ENCODE data around the gene UNC45A. TPM values are rescaled to one million over a fixed set of nuclear protein-coding genes. Genes with fewer than 3 reads are reported as not detected.

UNC45A gene
- total RNA-seq, 2 donors from 2014 or later = 52.2 to 70.1 TPM

DNA sequence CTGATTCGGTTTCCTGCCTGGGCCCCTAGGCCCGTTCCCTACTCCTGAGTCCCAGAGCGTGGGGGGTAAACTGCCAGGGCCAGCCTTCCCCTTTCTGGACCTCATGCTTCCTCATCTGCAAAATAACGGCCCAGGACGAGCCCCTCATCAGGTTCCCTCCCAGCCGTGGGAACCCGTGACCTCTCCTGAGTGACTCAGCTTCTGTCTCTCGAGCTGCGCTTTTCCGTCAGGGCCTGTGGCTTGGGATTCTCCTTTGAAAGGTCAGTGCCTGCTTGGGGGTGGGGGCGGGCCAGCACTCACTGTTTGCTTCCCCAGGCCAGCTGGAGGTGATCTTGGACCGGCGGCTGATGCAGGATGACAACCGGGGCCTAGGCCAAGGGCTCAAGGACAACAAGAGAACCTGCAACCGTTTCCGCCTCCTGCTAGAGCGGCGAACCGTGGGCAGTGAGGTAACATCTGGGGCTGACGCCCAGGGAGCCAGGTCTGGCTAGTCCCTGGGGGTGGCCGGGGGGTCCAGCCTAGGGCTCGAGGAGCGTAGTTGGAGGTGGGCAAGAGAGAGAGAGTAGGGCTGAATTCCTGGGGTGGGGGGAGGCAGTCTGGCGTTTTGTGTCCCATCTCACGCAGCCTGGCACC, 19.2 kb upstream of the UNC45A start:
- Histone ChIP-seq H3K36me3 (peaks cover 28 to 52% of the 10 kb centered on the region in 2 donors), H3K27me3 (replicated peaks; ENCODE audit: insufficient read depth) (no peaks in the 10 kb centered on the region), H3K27ac (no peak overlapping the region), H3K4me3 (no peak overlapping the region), H3K9me3 (no peaks in the 10 kb centered on the region), H3K4me1 (replicated peaks) (no peaks in the 10 kb centered on the region)
- 71% methylated on average over 25 of the region's 25 CpGs for WGBS
- intact Hi-C loops (cut with DNase I) = no loop called here
- DNase-seq (ENCODE audit: low spot score) = no peak
- TF ChIP-seq POLR2AphosphoS5 (IDR thresholded peaks at IDR 0.05) (no peak), POLR2A (IDR thresholded peaks at IDR 0.05) (no peak), CTCF (IDR thresholded peaks at IDR 0.05) (no peak)

DNA sequence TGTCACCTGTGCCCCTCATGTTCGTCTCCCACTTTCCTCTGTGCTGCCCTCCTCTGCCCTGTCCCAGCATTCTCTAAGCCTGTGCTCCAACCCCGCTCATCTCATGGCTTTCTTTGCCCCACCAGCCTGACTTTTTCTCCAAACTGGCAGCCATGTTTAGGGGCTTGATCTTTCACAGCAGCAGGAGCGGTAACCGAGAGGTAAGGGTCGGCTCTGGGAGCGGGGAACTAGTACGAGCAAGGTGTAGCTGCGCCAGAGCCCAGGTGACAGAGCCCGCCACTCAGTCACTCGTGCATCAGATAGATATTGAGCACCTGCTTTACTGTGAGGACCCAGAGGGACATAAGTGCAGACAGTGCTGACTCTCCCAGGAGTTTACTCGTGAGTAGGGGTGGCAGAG, 18.6 kb upstream of the UNC45A start:
- H3K4me1 ChIP-seq (replicated peaks) = no peaks in the 10 kb centered on the region
- 86% methylated on average over 11 of the region's 11 CpGs for WGBS
- TF ChIP-seq POLR2A (IDR thresholded peaks at IDR 0.05) = no peak
- peaks cover 24 to 47% of the 10 kb centered on the region in 2 donors for H3K36me3 ChIP-seq
- H3K9me3 ChIP-seq = no peaks in the 10 kb centered on the region
- DNase-seq (ENCODE audit: low spot score) = no peak
- intact Hi-C loops (cut with DNase I) = no loop called here
- no peak overlapping the region for H3K27ac ChIP-seq
- no peaks in the 10 kb centered on the region for H3K27me3 ChIP-seq (replicated peaks; ENCODE audit: insufficient read depth)
- no peak overlapping the region for H3K4me3 ChIP-seq

GRCh38 chr15:90917569-90917968, 17.5 kb upstream of the UNC45A start:
- DNase-seq (ENCODE audit: low spot score) = no peak
- Histone ChIP-seq H3K4me3 (no peak overlapping the region), H3K36me3 (peaks cover 17 to 36% of the 10 kb centered on the region in 2 donors), H3K9me3 (no peaks in the 10 kb centered on the region), H3K27ac (no peak overlapping the region), H3K4me1 (replicated peaks) (no peaks in the 10 kb centered on the region), H3K27me3 (replicated peaks; ENCODE audit: insufficient read depth) (no peaks in the 10 kb centered on the region)
- WGBS = 92% methylated on average over 12 of the region's 12 CpGs
- no peak for TF ChIP-seq POLR2A (IDR thresholded peaks at IDR 0.05)
- intact Hi-C loops (cut with DNase I) = no loop called here

DNA sequence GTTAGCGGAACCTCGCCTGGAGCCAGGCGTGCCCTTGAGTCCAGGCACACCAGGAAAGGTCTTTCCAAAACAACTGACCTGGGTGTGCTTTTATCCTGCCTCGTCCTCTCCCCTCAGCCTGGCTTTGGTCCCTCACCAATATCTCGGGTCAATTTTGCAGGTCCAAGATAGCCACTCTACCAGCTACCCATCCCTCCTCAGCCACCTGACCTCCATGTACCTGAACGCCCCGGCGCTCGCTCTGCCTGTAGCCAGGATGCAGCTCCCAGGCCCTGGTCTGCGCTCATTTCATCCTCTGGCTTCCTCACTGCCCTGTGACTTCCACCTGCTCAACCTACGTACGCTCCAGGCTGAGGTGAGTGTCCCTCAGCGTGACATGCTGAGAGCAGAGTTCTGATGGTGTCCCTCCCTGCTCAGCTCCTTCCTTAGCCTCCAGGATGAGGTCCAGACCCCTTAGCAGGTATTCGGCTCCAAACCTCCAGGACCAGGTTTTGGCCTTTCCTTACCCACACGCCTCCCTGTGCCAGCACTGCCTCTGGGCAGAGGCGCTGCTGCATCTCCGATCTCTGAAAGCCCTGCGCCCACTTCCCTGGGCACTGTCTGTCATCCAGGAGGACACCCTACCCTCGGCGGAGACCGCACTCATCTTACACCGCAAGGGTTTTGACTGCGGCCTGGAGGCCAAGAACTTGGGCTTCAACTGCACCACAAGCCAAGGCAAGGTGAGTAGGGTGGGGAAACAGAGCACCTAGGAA, 16.9 kb upstream of the UNC45A start:
- H3K4me3 ChIP-seq = no peak overlapping the region
- TF ChIP-seq POLR2AphosphoS5 (IDR thresholded peaks at IDR 0.05) = no peak
- TF ChIP-seq CTCF (IDR thresholded peaks at IDR 0.05) = no peak
- no peak for TF ChIP-seq POLR2A (IDR thresholded peaks at IDR 0.05)
- H3K27ac ChIP-seq = no peak overlapping the region
- intact Hi-C loops (cut with DNase I) = no loop called here
- H3K9me3 ChIP-seq = no peaks in the 10 kb centered on the region
- H3K36me3 ChIP-seq = peaks cover 12 to 29% of the 10 kb centered on the region in 2 donors
- no peaks in the 10 kb centered on the region for H3K27me3 ChIP-seq (replicated peaks; ENCODE audit: insufficient read depth)
- 92% methylated on average over 23 of the region's 23 CpGs for WGBS
- DNase-seq (ENCODE audit: low spot score) = no peak
- no peaks in the 10 kb centered on the region for H3K4me1 ChIP-seq (replicated peaks)

DNA sequence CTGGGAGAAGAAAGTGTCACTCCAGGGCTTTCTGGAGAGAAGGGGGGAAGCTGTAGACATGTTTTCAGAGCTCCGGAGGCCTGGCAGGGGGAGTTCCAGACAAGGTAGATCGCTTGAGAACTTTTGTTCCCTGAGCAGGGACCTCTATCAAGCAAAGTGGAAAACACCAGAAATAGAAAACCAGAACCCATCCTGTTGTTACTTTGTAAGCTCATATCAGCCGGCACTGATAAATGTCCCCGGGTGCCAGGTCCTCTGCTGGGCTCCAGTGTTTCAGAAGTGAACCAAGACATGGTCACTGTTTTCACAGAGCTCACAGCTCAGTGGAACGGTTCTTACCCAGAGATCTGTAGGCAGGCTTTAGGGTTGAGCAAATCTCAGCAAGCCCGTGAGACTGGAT, 16.2 kb upstream of the UNC45A start:
- peaks cover 12 to 23% of the 10 kb centered on the region in 2 donors for H3K36me3 ChIP-seq
- 93% methylated on average over 6 of the region's 6 CpGs for WGBS

More for the DNA sequence above, 16.2 kb upstream of the UNC45A start:
- no peak for TF ChIP-seq CTCF (IDR thresholded peaks at IDR 0.05)
- no peak for TF ChIP-seq POLR2AphosphoS5 (IDR thresholded peaks at IDR 0.05)
- TF ChIP-seq POLR2A (IDR thresholded peaks at IDR 0.05) = no peak
- Histone ChIP-seq H3K9me3 (no peaks in the 10 kb centered on the region), H3K4me3 (no peak overlapping the region), H3K27ac (no peak overlapping the region), H3K4me1 (replicated peaks) (no peaks in the 10 kb centered on the region), H3K27me3 (replicated peaks; ENCODE audit: insufficient read depth) (no peaks in the 10 kb centered on the region)
- no peak for DNase-seq (ENCODE audit: low spot score)
- intact Hi-C loops (cut with DNase I) = no loop called here

All from prostate gland (tissue), 2 donors.